CD4-positive, alpha-beta T cell (primary cell): ENCODE measurements around the gene HSD17B12. TPM values are rescaled to one million over a fixed set of nuclear protein-coding genes. Genes with fewer than 3 reads are reported as not detected.

Experiments
- ATAC-seq: fragments of 200-7000 bp; cut with Tn5 transposase; one replicate; pipeline ENCODE4 v1.10.0; 2022; ENCODE audit warnings: mild to moderate bottlenecking; ENCODE audit not compliant: poor library complexity
- CTCF ChIA-PET: fragments of 350-600 bp; sonication (Branson Sonifier 250); formaldehyde crosslinking; loops from one replicate; lab custom pipeline; 2021; ENCODE audit warnings: antibody characterized with exemption, inconsistent platforms; lab: Charles Lee
- POLR2A ChIA-PET: fragments of 350-600 bp; sonication (Branson Sonifier 250); formaldehyde crosslinking; loops from one replicate; lab custom pipeline; 2021; ENCODE audit warnings: antibody characterized with exemption, inconsistent platforms; lab: Charles Lee
- DNase-seq, 14 experiments: peaks; one replicate each; pipeline ENCODE4 v3.0.0-alpha.2; 2013 to 2020; ENCODE audit warnings: mixed read lengths in 2 of 14
- H3K27ac ChIP-seq, 2 donors: one replicate each; pipeline versions ENCODE4 v1.5.1 to v1.7.0; 2013; ENCODE audit warnings: low read length in 2 of 2, low read depth in 1 of 2, mild to moderate bottlenecking in 1 of 2
- H3K27me3 ChIP-seq, 2 experiments: 1 replicate in 1 of 2; 2 replicates in 1 of 2; pipeline versions ENCODE4 v1.6.1 to v1.7.0; 2013; ENCODE audit warnings: low read length in 2 of 2, control low read depth in 1 of 2, mild to moderate bottlenecking in 1 of 2, moderate library complexity in 1 of 2; ENCODE audit not compliant: insufficient read depth in 2 of 2, control insufficient read depth in 1 of 2
- H3K36me3 ChIP-seq: one replicate; pipeline ENCODE4 v1.6.1; 2013; ENCODE audit warnings: low read length, control low read depth; ENCODE audit not compliant: insufficient read depth
- H3K4me1 ChIP-seq: one replicate; pipeline ENCODE4 v1.6.1; 2013; ENCODE audit warnings: low read length, control low read depth; ENCODE audit not compliant: insufficient read depth
- H3K4me3 ChIP-seq: one replicate; pipeline ENCODE4 v1.5.1; 2013; ENCODE audit warnings: mild to moderate bottlenecking, low read length, moderate library complexity
- H3K9me3 ChIP-seq, 2 experiments: 1 replicate in 1 of 2; 2 replicates in 1 of 2; pipeline versions ENCODE4 v1.6.1 to v1.7.0; 2013; ENCODE audit warnings: low read length in 2 of 2, mild to moderate bottlenecking in 2 of 2, control low read depth in 1 of 2, moderate library complexity in 1 of 2; ENCODE audit not compliant: control insufficient read depth in 1 of 2, insufficient read depth in 1 of 2
- H3K27ac Mint-ChIP-seq: one replicate; pipeline ENCODE4 v1.8.0; 2020; ENCODE audit warnings: mixed read lengths
- H3K27me3 Mint-ChIP-seq: one replicate; pipeline ENCODE4 v1.8.0; 2021; ENCODE audit warnings: mixed read lengths
- H3K36me3 Mint-ChIP-seq: one replicate; pipeline ENCODE4 v1.8.0; 2021; ENCODE audit warnings: low read depth, mixed read lengths
- H3K4me1 Mint-ChIP-seq: one replicate; pipeline ENCODE4 v1.8.0; 2021; ENCODE audit warnings: low read depth, mixed read lengths
- H3K4me3 Mint-ChIP-seq: one replicate; pipeline ENCODE4 v1.8.0; 2020; ENCODE audit warnings: mild to moderate bottlenecking, mixed read lengths
- H3K9me3 Mint-ChIP-seq: one replicate; pipeline ENCODE4 v1.8.0; 2020; ENCODE audit warnings: mixed read lengths
- CTCF ChIP-seq: fragments of 200-600 bp; IDR thresholded peaks from one replicate; pipeline ENCODE4 v1.8.0; 2022; ENCODE audit warnings: antibody characterized with exemption, mild to moderate bottlenecking
- intact Hi-C, 2 experiments: fragments of 100-400 bp; cut with DNase I in 1 of 2; cut with micrococcal nuclease in 1 of 2; formaldehyde crosslinking; loops; one replicate each; pipeline versions ENCODE4 v1.15.1 to v1.9.0; 2023 to 2025; cut with DNase I, micrococcal nuclease
- total RNA-seq, 174 experiments: library from RNA in 2 of 174; stranded (reverse) in 2 of 174; gene quantifications; one replicate each; pipeline ENCODE4 v1.2.3 and lab custom pipeline; 2021 to 2026

HSD17B12 gene
- total RNA-seq, 2 experiments from 2014 or later, result 16.1 to 16.3 TPM

GRCh38 chr11:43718373-43718772 lies 37.8 kb downstream of the HSD17B12 start:
- H3K4me3 Mint-ChIP-seq, result no peak overlapping the region
- ChIA-PET CTCF (no interaction called here), POLR2A (no interaction called here)
- no peak for ATAC-seq
- peaks cover 6% of the 10 kb centered on the region for H3K4me1 Mint-ChIP-seq
- intact Hi-C loops, result no loop called here
- Histone ChIP-seq H3K27me3 (no peaks in the 10 kb centered on the region), H3K4me1 (no peaks in the 10 kb centered on the region), H3K27ac (no peak overlapping the region), H3K4me3 (no peak overlapping the region), H3K9me3 (peaks cover 7 to 8% of the 10 kb centered on the region in 2 experiments), H3K36me3 (no peaks in the 10 kb centered on the region)
- peaks cover 31% of the 10 kb centered on the region for H3K36me3 Mint-ChIP-seq
- H3K9me3 Mint-ChIP-seq, result peaks cover 2% of the 10 kb centered on the region
- no peaks in the 10 kb centered on the region for H3K27me3 Mint-ChIP-seq
- H3K27ac Mint-ChIP-seq, result no peak overlapping the region
- DNase-seq, result no peak
- no peak for TF ChIP-seq CTCF

- Mint-ChIP-seq H3K27ac (no peak overlapping the region), H3K27me3 (no peaks in the 10 kb centered on the region), H3K9me3 (peaks cover 2% of the 10 kb centered on the region), H3K36me3 (peaks cover 34% of the 10 kb centered on the region), H3K4me3 (no peak overlapping the region), H3K4me1 (peaks cover 6% of the 10 kb centered on the region)
- Histone ChIP-seq H3K27ac (no peak overlapping the region), H3K27me3 (no peaks in the 10 kb centered on the region), H3K9me3 (peaks cover under 1 to 2% of the 10 kb centered on the region in 2 experiments), H3K4me3 (no peak overlapping the region), H3K4me1 (no peaks in the 10 kb centered on the region), H3K36me3 (no peaks in the 10 kb centered on the region)
- intact Hi-C loops, result no loop called here
- ChIA-PET CTCF (no interaction called here), POLR2A (no interaction called here)
- ATAC-seq (no peak), DNase-seq (no peak)
- TF ChIP-seq CTCF, result no peak
These were observed 43.1 kb downstream of the HSD17B12 start for GRCh38 chr11:43723617-43724016.

- Histone ChIP-seq H3K4me3 (no peak overlapping the region), H3K36me3 (no peaks in the 10 kb centered on the region), H3K4me1 (no peaks in the 10 kb centered on the region), H3K9me3 (peaks cover 0 to 8% of the 10 kb centered on the region in 2 experiments), H3K27me3 (no peaks in the 10 kb centered on the region), H3K27ac (no peak overlapping the region)
- intact Hi-C loops, result no loop called here
- Mint-ChIP-seq H3K27me3 (no peaks in the 10 kb centered on the region), H3K9me3 (peaks cover 7% of the 10 kb centered on the region), H3K4me3 (no peak overlapping the region), H3K27ac (no peak overlapping the region), H3K4me1 (peaks cover 4% of the 10 kb centered on the region), H3K36me3 (peaks cover 44% of the 10 kb centered on the region)
- TF ChIP-seq CTCF, result no peak
- ATAC-seq, result no peak
- ChIA-PET CTCF (no interaction called here), POLR2A (no interaction called here)
- DNase-seq, result no peak
These were observed 51.7 kb downstream of the HSD17B12 start for GRCh38 chr11:43732225-43732624.
